GM18861 (cell line): ENCODE results near the gene TBX20.
"Not testable (repeated sequence)": the region's sequence is repeated elsewhere in the genome, so short reads cannot be mapped to it uniquely, and the experiment has no call there.

Experiments
- ATAC-seq: cut with Tn5 transposase; IDR thresholded peaks from one replicate; pipeline ENCODE4 v1.9.1; 2021; ENCODE audit not compliant: unreplicated experiment

TBX20 gene

DNA sequence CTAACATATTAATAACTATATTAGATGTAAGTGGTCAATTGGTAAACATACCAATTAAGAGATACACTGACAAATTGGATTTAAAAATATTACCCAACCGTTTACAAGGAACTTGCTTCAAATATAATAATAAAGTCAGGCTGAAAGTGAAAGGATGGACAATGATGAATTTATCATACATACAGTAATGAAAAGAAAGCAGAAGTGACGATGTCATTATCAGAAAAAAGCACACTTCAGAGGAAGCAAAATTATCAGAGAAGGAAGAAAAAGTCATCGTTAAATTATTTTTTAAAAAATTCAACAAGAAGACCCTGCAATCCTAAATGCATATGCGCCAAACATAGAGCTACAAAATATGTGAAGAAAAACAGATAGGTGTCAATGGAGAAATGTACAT, 81.8 kb downstream of the TBX20 start:
- ATAC-seq: not testable (repeated sequence)

- not testable (repeated sequence) for ATAC-seq
These were observed 86.2 kb downstream of the TBX20 start for GRCh38 chr7:35167658-35168057.

GRCh38 chr7:35167158-35167557, 86.7 kb downstream of the TBX20 start:
- not testable (repeated sequence) for ATAC-seq

GRCh38 chr7:35161059-35161740, 92.7 kb downstream of the TBX20 start:
- ATAC-seq: not testable (repeated sequence)
